ENCODE measurements around the gene FBXW4. TPM values are rescaled to one million over a fixed set of nuclear protein-coding genes. Genes with fewer than 3 reads are reported as not detected.

Gene FBXW4
- total RNA-seq, 1 experiment from 2014 or later, result 31.0 TPM

GRCh38 chr10:101723176-101723575, 28.2 kb upstream of the FBXW4 start:
- Histone ChIP-seq H3K9ac (ENCODE audit: low read length) (no peak overlapping the region), H4K20me1 (ENCODE audit: insufficient read depth, low read depth, low read length) (no peaks in the 10 kb centered on the region), H3K79me2 (ENCODE audit: low read length) (no peaks in the 10 kb centered on the region), H3K27ac (ENCODE audit: low read length) (no peak overlapping the region), H2AFZ (ENCODE audit: low read length) (no peak overlapping the region), H3K27me3 (ENCODE audit: low read length) (no peaks in the 10 kb centered on the region), H3K9me2 (replicated peaks; ENCODE audit: insufficient read depth, low read length) (no peaks in the 10 kb centered on the region), H3K36me3 (ENCODE audit: insufficient read depth, low read length) (no peaks in the 10 kb centered on the region), H3K4me1 (ENCODE audit: low read length) (no peaks in the 10 kb centered on the region), H3K4me2 (ENCODE audit: low read depth, low read length, poor library complexity, severe bottlenecking) (no peak overlapping the region), H3K9me3 (ENCODE audit: low read length) (no peaks in the 10 kb centered on the region), H3K4me3 (ENCODE audit: low read length) (no peak overlapping the region)
- DNase-seq, result no peak

- Histone ChIP-seq H3K4me3 (ENCODE audit: low read length) (no peak overlapping the region), H4K20me1 (ENCODE audit: insufficient read depth, low read depth, low read length) (no peaks in the 10 kb centered on the region), H3K9me2 (replicated peaks; ENCODE audit: insufficient read depth, low read length) (no peaks in the 10 kb centered on the region), H3K4me1 (ENCODE audit: low read length) (no peaks in the 10 kb centered on the region), H2AFZ (ENCODE audit: low read length) (no peak overlapping the region), H3K9ac (ENCODE audit: low read length) (no peak overlapping the region), H3K36me3 (ENCODE audit: insufficient read depth, low read length) (no peaks in the 10 kb centered on the region), H3K4me2 (ENCODE audit: low read depth, low read length, poor library complexity, severe bottlenecking) (no peak overlapping the region), H3K27me3 (ENCODE audit: low read length) (no peaks in the 10 kb centered on the region), H3K79me2 (ENCODE audit: low read length) (no peaks in the 10 kb centered on the region), H3K9me3 (ENCODE audit: low read length) (no peaks in the 10 kb centered on the region), H3K27ac (ENCODE audit: low read length) (no peak overlapping the region)
- no peak for DNase-seq
Observed at GRCh38 chr10:101721806-101722205, 26.8 kb upstream of the FBXW4 start.

GRCh38 chr10:101720606-101721230, 25.7 kb upstream of the FBXW4 start:
- no peak overlapping the region for H2AFZ ChIP-seq (ENCODE audit: low read length)

GRCh38 chr10:101718690-101719275, 23.8 kb upstream of the FBXW4 start:
- no peak overlapping the region for H3K4me2 ChIP-seq (ENCODE audit: low read depth, low read length, poor library complexity, severe bottlenecking)
- no peak overlapping the region for H3K4me3 ChIP-seq (ENCODE audit: low read length)
- H3K4me1 ChIP-seq (ENCODE audit: low read length), result no peaks in the 10 kb centered on the region
- H3K9me3 ChIP-seq (ENCODE audit: low read length), result no peaks in the 10 kb centered on the region
- H3K9me2 ChIP-seq (replicated peaks; ENCODE audit: insufficient read depth, low read length), result no peaks in the 10 kb centered on the region
- H3K9ac ChIP-seq (ENCODE audit: low read length), result no peak overlapping the region
- H3K36me3 ChIP-seq (ENCODE audit: insufficient read depth, low read length), result no peaks in the 10 kb centered on the region
- H3K27me3 ChIP-seq (ENCODE audit: low read length), result no peaks in the 10 kb centered on the region
- DNase-seq, result no peak
- H3K27ac ChIP-seq (ENCODE audit: low read length), result no peak overlapping the region
- H2AFZ ChIP-seq (ENCODE audit: low read length), result no peak overlapping the region
- no peaks in the 10 kb centered on the region for H3K79me2 ChIP-seq (ENCODE audit: low read length)
- H4K20me1 ChIP-seq (ENCODE audit: insufficient read depth, low read depth, low read length), result no peaks in the 10 kb centered on the region

More at GRCh38 chr10:101720606-101721230, 25.7 kb upstream of the FBXW4 start:
- no peak for DNase-seq
- Histone ChIP-seq H3K4me1 (ENCODE audit: low read length) (no peaks in the 10 kb centered on the region), H3K4me2 (ENCODE audit: low read depth, low read length, poor library complexity, severe bottlenecking) (no peak overlapping the region), H3K4me3 (ENCODE audit: low read length) (no peak overlapping the region), H3K36me3 (ENCODE audit: insufficient read depth, low read length) (no peaks in the 10 kb centered on the region), H3K27me3 (ENCODE audit: low read length) (no peaks in the 10 kb centered on the region), H3K9me3 (ENCODE audit: low read length) (no peaks in the 10 kb centered on the region), H3K79me2 (ENCODE audit: low read length) (no peaks in the 10 kb centered on the region), H4K20me1 (ENCODE audit: insufficient read depth, low read depth, low read length) (no peaks in the 10 kb centered on the region), H3K27ac (ENCODE audit: low read length) (no peak overlapping the region), H3K9me2 (replicated peaks; ENCODE audit: insufficient read depth, low read length) (no peaks in the 10 kb centered on the region), H3K9ac (ENCODE audit: low read length) (no peak overlapping the region)

GRCh38 chr10:101716891-101717659, 22.1 kb upstream of the FBXW4 start:
- no peak overlapping the region for H3K9ac ChIP-seq (ENCODE audit: low read length)
- no peaks in the 10 kb centered on the region for H3K9me3 ChIP-seq (ENCODE audit: low read length)
- no peak for DNase-seq
- H4K20me1 ChIP-seq (ENCODE audit: insufficient read depth, low read depth, low read length), result no peaks in the 10 kb centered on the region
- H3K4me3 ChIP-seq (ENCODE audit: low read length), result no peak overlapping the region
- no peak overlapping the region for H3K4me2 ChIP-seq (ENCODE audit: low read depth, low read length, poor library complexity, severe bottlenecking)
- no peaks in the 10 kb centered on the region for H3K79me2 ChIP-seq (ENCODE audit: low read length)
- H3K9me2 ChIP-seq (replicated peaks; ENCODE audit: insufficient read depth, low read length), result no peaks in the 10 kb centered on the region
- H3K27me3 ChIP-seq (ENCODE audit: low read length), result no peaks in the 10 kb centered on the region
- no peak overlapping the region for H2AFZ ChIP-seq (ENCODE audit: low read length)
- no peaks in the 10 kb centered on the region for H3K36me3 ChIP-seq (ENCODE audit: insufficient read depth, low read length)
- no peaks in the 10 kb centered on the region for H3K4me1 ChIP-seq (ENCODE audit: low read length)
- no peak overlapping the region for H3K27ac ChIP-seq (ENCODE audit: low read length)

- Histone ChIP-seq H3K27ac (ENCODE audit: low read length) (no peak overlapping the region), H3K36me3 (ENCODE audit: insufficient read depth, low read length) (no peaks in the 10 kb centered on the region), H3K9ac (ENCODE audit: low read length) (no peak overlapping the region), H3K9me2 (replicated peaks; ENCODE audit: insufficient read depth, low read length) (no peaks in the 10 kb centered on the region), H3K4me2 (ENCODE audit: low read depth, low read length, poor library complexity, severe bottlenecking) (no peak overlapping the region), H2AFZ (ENCODE audit: low read length) (no peak overlapping the region), H3K27me3 (ENCODE audit: low read length) (no peaks in the 10 kb centered on the region), H3K79me2 (ENCODE audit: low read length) (no peaks in the 10 kb centered on the region), H3K4me1 (ENCODE audit: low read length) (no peaks in the 10 kb centered on the region), H3K9me3 (ENCODE audit: low read length) (no peaks in the 10 kb centered on the region), H4K20me1 (ENCODE audit: insufficient read depth, low read depth, low read length) (no peaks in the 10 kb centered on the region), H3K4me3 (ENCODE audit: low read length) (no peak overlapping the region)
- no peak for DNase-seq
Observed at GRCh38 chr10:101712997-101713396, 18.0 kb upstream of the FBXW4 start.

- Histone ChIP-seq H3K4me1 (ENCODE audit: low read length) (no peaks in the 10 kb centered on the region), H3K27ac (ENCODE audit: low read length) (no peak overlapping the region), H3K4me2 (ENCODE audit: low read depth, low read length, poor library complexity, severe bottlenecking) (no peak overlapping the region), H3K4me3 (ENCODE audit: low read length) (no peak overlapping the region), H3K9me2 (replicated peaks; ENCODE audit: insufficient read depth, low read length) (no peaks in the 10 kb centered on the region), H3K36me3 (ENCODE audit: insufficient read depth, low read length) (no peaks in the 10 kb centered on the region), H3K9ac (ENCODE audit: low read length) (no peak overlapping the region), H3K9me3 (ENCODE audit: low read length) (no peaks in the 10 kb centered on the region), H2AFZ (ENCODE audit: low read length) (no peak overlapping the region), H3K27me3 (ENCODE audit: low read length) (no peaks in the 10 kb centered on the region), H4K20me1 (ENCODE audit: insufficient read depth, low read depth, low read length) (no peaks in the 10 kb centered on the region), H3K79me2 (ENCODE audit: low read length) (no peaks in the 10 kb centered on the region)
- no peak for DNase-seq
Observed at GRCh38 chr10:101710793-101711192, 15.8 kb upstream of the FBXW4 start.

- H3K9me3 ChIP-seq (ENCODE audit: low read length), result no peaks in the 10 kb centered on the region
- no peaks in the 10 kb centered on the region for H3K79me2 ChIP-seq (ENCODE audit: low read length)
- no peak overlapping the region for H2AFZ ChIP-seq (ENCODE audit: low read length)
- no peaks in the 10 kb centered on the region for H3K9me2 ChIP-seq (replicated peaks; ENCODE audit: insufficient read depth, low read length)
- no peaks in the 10 kb centered on the region for H3K4me1 ChIP-seq (ENCODE audit: low read length)
- DNase-seq, result no peak
- no peak overlapping the region for H3K4me2 ChIP-seq (ENCODE audit: low read depth, low read length, poor library complexity, severe bottlenecking)
- no peak overlapping the region for H3K9ac ChIP-seq (ENCODE audit: low read length)
- H4K20me1 ChIP-seq (ENCODE audit: insufficient read depth, low read depth, low read length), result no peaks in the 10 kb centered on the region
- no peaks in the 10 kb centered on the region for H3K27me3 ChIP-seq (ENCODE audit: low read length)
- no peak overlapping the region for H3K27ac ChIP-seq (ENCODE audit: low read length)
- no peak overlapping the region for H3K4me3 ChIP-seq (ENCODE audit: low read length)
- no peaks in the 10 kb centered on the region for H3K36me3 ChIP-seq (ENCODE audit: insufficient read depth, low read length)
Observed at GRCh38 chr10:101710059-101710695, 15.2 kb upstream of the FBXW4 start.
